ENCODE data around the gene REEP6. TPM values are rescaled to one million over a fixed set of nuclear protein-coding genes. Genes with fewer than 3 reads are reported as not detected.

REEP6 gene
- total and polyA plus RNA-seq, 2 of the 8 experiments (the other 6 are each of a cell fraction or from before 2014, with no cell fraction given) = 12.6 to 20.7 TPM

DNA sequence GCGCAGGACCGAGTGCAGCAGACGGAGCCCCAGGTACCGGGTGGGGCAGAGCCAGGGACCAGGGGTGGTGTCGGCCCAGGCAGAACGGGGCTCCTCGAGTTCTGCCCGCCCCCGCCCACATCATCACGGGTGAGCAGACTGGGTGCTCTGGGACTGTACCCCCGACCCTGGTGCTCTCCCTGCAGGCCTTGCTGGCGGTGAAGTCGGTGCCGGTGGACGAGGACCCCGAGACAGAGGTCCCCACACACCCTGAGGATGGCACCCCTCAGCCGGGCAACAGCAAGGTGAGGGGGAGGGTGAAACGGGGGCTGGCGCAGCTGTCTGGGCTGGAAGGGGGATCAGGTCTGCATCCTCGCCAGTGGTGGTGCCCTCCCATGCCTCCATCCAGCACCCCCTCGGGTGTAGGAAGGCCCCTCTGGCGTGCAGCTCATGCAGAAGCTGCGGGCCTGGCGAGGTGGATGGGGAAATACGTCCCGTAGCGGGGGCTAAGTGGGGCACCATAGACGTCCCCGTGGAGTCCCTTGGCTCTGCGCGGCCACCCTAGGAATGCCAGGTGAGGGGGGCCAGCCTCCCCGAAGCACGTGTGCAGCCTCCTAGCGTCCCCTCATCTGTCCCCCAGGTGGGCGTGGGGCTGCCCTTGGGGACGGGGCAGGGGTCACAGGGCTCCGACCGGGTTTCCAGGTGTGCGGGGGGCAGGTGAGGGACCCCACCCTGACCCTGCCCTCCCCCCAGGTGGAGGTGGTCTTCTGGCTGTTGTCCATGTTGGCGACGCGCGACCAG is 34.7 kb upstream of the REEP6 start (continued):
- TF ChIP-seq, protein P1, sequence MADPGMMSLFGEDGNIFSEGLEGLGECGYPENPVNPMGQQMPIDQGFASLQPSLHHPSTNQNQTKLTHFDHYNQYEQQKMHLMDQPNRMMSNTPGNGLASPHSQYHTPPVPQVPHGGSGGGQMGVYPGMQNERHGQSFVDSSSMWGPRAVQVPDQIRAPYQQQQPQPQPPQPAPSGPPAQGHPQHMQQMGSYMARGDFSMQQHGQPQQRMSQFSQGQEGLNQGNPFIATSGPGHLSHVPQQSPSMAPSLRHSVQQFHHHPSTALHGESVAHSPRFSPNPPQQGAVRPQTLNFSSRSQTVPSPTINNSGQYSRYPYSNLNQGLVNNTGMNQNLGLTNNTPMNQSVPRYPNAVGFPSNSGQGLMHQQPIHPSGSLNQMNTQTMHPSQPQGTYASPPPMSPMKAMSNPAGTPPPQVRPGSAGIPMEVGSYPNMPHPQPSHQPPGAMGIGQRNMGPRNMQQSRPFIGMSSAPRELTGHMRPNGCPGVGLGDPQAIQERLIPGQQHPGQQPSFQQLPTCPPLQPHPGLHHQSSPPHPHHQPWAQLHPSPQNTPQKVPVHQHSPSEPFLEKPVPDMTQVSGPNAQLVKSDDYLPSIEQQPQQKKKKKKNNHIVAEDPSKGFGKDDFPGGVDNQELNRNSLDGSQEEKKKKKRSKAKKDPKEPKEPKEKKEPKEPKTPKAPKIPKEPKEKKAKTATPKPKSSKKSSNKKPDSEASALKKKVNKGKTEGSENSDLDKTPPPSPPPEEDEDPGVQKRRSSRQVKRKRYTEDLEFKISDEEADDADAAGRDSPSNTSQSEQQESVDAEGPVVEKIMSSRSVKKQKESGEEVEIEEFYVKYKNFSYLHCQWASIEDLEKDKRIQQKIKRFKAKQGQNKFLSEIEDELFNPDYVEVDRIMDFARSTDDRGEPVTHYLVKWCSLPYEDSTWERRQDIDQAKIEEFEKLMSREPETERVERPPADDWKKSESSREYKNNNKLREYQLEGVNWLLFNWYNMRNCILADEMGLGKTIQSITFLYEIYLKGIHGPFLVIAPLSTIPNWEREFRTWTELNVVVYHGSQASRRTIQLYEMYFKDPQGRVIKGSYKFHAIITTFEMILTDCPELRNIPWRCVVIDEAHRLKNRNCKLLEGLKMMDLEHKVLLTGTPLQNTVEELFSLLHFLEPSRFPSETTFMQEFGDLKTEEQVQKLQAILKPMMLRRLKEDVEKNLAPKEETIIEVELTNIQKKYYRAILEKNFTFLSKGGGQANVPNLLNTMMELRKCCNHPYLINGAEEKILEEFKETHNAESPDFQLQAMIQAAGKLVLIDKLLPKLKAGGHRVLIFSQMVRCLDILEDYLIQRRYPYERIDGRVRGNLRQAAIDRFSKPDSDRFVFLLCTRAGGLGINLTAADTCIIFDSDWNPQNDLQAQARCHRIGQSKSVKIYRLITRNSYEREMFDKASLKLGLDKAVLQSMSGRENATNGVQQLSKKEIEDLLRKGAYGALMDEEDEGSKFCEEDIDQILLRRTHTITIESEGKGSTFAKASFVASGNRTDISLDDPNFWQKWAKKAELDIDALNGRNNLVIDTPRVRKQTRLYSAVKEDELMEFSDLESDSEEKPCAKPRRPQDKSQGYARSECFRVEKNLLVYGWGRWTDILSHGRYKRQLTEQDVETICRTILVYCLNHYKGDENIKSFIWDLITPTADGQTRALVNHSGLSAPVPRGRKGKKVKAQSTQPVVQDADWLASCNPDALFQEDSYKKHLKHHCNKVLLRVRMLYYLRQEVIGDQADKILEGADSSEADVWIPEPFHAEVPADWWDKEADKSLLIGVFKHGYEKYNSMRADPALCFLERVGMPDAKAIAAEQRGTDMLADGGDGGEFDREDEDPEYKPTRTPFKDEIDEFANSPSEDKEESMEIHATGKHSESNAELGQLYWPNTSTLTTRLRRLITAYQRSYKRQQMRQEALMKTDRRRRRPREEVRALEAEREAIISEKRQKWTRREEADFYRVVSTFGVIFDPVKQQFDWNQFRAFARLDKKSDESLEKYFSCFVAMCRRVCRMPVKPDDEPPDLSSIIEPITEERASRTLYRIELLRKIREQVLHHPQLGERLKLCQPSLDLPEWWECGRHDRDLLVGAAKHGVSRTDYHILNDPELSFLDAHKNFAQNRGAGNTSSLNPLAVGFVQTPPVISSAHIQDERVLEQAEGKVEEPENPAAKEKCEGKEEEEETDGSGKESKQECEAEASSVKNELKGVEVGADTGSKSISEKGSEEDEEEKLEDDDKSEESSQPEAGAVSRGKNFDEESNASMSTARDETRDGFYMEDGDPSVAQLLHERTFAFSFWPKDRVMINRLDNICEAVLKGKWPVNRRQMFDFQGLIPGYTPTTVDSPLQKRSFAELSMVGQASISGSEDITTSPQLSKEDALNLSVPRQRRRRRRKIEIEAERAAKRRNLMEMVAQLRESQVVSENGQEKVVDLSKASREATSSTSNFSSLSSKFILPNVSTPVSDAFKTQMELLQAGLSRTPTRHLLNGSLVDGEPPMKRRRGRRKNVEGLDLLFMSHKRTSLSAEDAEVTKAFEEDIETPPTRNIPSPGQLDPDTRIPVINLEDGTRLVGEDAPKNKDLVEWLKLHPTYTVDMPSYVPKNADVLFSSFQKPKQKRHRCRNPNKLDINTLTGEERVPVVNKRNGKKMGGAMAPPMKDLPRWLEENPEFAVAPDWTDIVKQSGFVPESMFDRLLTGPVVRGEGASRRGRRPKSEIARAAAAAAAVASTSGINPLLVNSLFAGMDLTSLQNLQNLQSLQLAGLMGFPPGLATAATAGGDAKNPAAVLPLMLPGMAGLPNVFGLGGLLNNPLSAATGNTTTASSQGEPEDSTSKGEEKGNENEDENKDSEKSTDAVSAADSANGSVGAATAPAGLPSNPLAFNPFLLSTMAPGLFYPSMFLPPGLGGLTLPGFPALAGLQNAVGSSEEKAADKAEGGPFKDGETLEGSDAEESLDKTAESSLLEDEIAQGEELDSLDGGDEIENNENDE (IDR thresholded peaks at IDR 0.05; ENCODE audit: insufficient replicate concordance, low read length) = no peak
- no peak for TF ChIP-seq CHD1 (IDR thresholded peaks at IDR 0.05; ENCODE audit: low read depth, low read length)
- no peak for TF ChIP-seq HDAC6 (IDR thresholded peaks at IDR 0.05; ENCODE audit: low read depth, low read length)
- no peak for TF ChIP-seq EP300 (IDR thresholded peaks at IDR 0.05; ENCODE audit: borderline replicate concordance in 1 of 2, low read depth in 2 of 2, low read length in 2 of 2)
- TF ChIP-seq NRF1 (IDR thresholded peaks at IDR 0.05; ENCODE audit: low read depth, low read length) = no peak
- TF ChIP-seq, protein P2, sequence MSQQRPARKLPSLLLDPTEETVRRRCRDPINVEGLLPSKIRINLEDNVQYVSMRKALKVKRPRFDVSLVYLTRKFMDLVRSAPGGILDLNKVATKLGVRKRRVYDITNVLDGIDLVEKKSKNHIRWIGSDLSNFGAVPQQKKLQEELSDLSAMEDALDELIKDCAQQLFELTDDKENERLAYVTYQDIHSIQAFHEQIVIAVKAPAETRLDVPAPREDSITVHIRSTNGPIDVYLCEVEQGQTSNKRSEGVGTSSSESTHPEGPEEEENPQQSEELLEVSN (IDR thresholded peaks at IDR 0.05) = no peak
- TF ChIP-seq ZNF274 (IDR thresholded peaks at IDR 0.05; ENCODE audit: borderline replicate concordance, extremely low read depth, low read length) = no peak
- TF ChIP-seq NANOG (IDR thresholded peaks at IDR 0.05; ENCODE audit: insufficient read depth, low read depth, low read length, poor library complexity, severe bottlenecking) = no peak
- TF ChIP-seq BRCA1 (IDR thresholded peaks at IDR 0.05; ENCODE audit: low read depth, low read length) = no peak

Measured in H1 (cell line).